Activated CD4-positive, alpha-beta T cell treated with anti-CD3 and anti-CD28 coated beads, Interleukin-2, Interleukin-4, amounts not matched to agents 100 ng/mL and 50 ng/mL, durations not matched to agents 16 hours and 8 hours (primary cell): Measurements from ENCODE around the gene GFRA3.
"Not testable (repeated sequence)": the region's sequence is repeated elsewhere in the genome, so short reads cannot be mapped to it uniquely, and the experiment has no call there.

Experiments
- DNase-seq: peaks from one replicate; pipeline ENCODE4 v3.0.0-alpha.2; 2020; ENCODE audit warnings: low spot score

Gene GFRA3

GRCh38 chr5:138274189-138274853 lies at the start of gene GFRA3:
TSS of gene GFRA3 (minus strand) at chr5:138274621. CDS start at chr5:138274424, 197 bp downstream.
- DNase-seq = no peak

GRCh38 chr5:138318211-138318610 lies 43.8 kb upstream of the GFRA3 start:
- not testable (repeated sequence) for DNase-seq

GRCh38 chr5:138316355-138316754 lies 41.9 kb upstream of the GFRA3 start:
- DNase-seq = no peak

GRCh38 chr5:138315751-138316278 lies 41.4 kb upstream of the GFRA3 start:
- DNase-seq = no peak

GRCh38 chr5:138305797-138306196 lies 31.4 kb upstream of the GFRA3 start:
- no peak for DNase-seq

- no peak for DNase-seq
Observed at GRCh38 chr5:138303372-138303771, 29.0 kb upstream of the GFRA3 start.

GRCh38 chr5:138289296-138289695 lies 14.9 kb upstream of the GFRA3 start:
- DNase-seq = no peak

GRCh38 chr5:138287246-138287645 lies 12.8 kb upstream of the GFRA3 start:
- no peak for DNase-seq

- peak; percentile 9 for DNase-seq
Observed at GRCh38 chr5:138282920-138283742, 8.7 kb upstream of the GFRA3 start.

- DNase-seq = no peak
Observed at GRCh38 chr5:138280915-138281314, 6.5 kb upstream of the GFRA3 start.

GRCh38 chr5:138276402-138277054 lies 2.1 kb upstream of the GFRA3 start:
- DNase-seq = no peak

- DNase-seq = no peak
Observed at GRCh38 chr5:138275895-138276294, 1.5 kb upstream of the GFRA3 start.

GRCh38 chr5:138275379-138275782 lies 960 bp upstream of the GFRA3 start:
- no peak for DNase-seq

GRCh38 chr5:138273834-138274188 lies 610 bp downstream of the GFRA3 start:
- DNase-seq = no peak

- DNase-seq = no peak
Observed at GRCh38 chr5:138272681-138273080, 1.7 kb downstream of the GFRA3 start.

GRCh38 chr5:138271281-138271680 lies 3.1 kb downstream of the GFRA3 start:
- no peak for DNase-seq

- no peak for DNase-seq
Observed at GRCh38 chr5:138264183-138264582, 10.2 kb downstream of the GFRA3 start.

- no peak for DNase-seq
Observed at GRCh38 chr5:138263581-138263980, 10.8 kb downstream of the GFRA3 start.

GRCh38 chr5:138258704-138259292 lies 15.6 kb downstream of the GFRA3 start:
- DNase-seq = no peak

- DNase-seq = no peak
Observed at GRCh38 chr5:138257583-138257982, 16.8 kb downstream of the GFRA3 start.

- DNase-seq = no peak
Observed at GRCh38 chr5:138252944-138253343, 21.5 kb downstream of the GFRA3 start.

GRCh38 chr5:138247800-138248199 lies 26.6 kb downstream of the GFRA3 start:
- not testable (repeated sequence) for DNase-seq
